Peyer's patch (tissue), 4 donors: ENCODE measurements around the gene FMNL2. TPM values are rescaled to one million over a fixed set of nuclear protein-coding genes. Genes with fewer than 3 reads are reported as not detected.
A peak's percentile ranks its signal among the peaks of the same experiment; 100 is the strongest.

Source experiments
- DNase-seq, 3 donors: peaks; one replicate each; pipeline ENCODE4 v3.0.0-alpha.2; 2017 to 2019
- H3K27ac ChIP-seq, 4 donors: fragments of 200-600 bp; sonication (generic); one replicate each; pipeline ENCODE4 v1.5.1; 2016 to 2019
- H3K27me3 ChIP-seq, 2 donors: fragments of 200-600 bp; sonication (generic); one replicate each; pipeline ENCODE4 v1.5.1; 2019
- H3K36me3 ChIP-seq, 3 donors: fragments of 200-600 bp; sonication (generic); one replicate each; pipeline ENCODE4 v1.5.1; 2016 to 2019
- H3K4me1 ChIP-seq, 4 donors: fragments of 200-600 bp; sonication (generic); one replicate each; pipeline ENCODE4 v1.5.1; 2016 to 2019
- H3K4me3 ChIP-seq, 4 donors: fragments of 200-600 bp; sonication (generic); 1 replicate in 3 of 4; 2 replicates in 1 of 4; pipeline ENCODE4 v1.5.1; 2016 to 2019; ENCODE audit warnings: mild to moderate bottlenecking in 1 of 4
- H3K9me3 ChIP-seq, 4 donors: fragments of 200-600 bp; sonication (generic); one replicate each; pipeline ENCODE4 v1.5.1; 2016 to 2019; ENCODE audit warnings: mild to moderate bottlenecking in 1 of 4
- POLR2A ChIP-seq, 2 donors: fragments of 450-650 bp; IDR thresholded peaks; one replicate each; pipeline ENCODE4 v1.5.1; 2017; ENCODE audit warnings: antibody characterized with exemption in 2 of 2, mild to moderate bottlenecking in 2 of 2, moderate library complexity in 2 of 2
- total RNA-seq, 4 donors: library from RNA; depleted of rRNA; stranded (reverse); fragments of >200 nt; gene quantifications; one replicate each; pipeline ENCODE4 v1.1.0, GENCODE V29; 2016
- TF ChIP-seq, protein P1 (sequence below), 6 experiments: fragments of 450-650 bp in 4 of 6; fragments of 200-600 bp in 2 of 6; sonication (generic) in 1 of 6; IDR thresholded peaks; one replicate each; pipeline ENCODE4 v1.5.1; 2017 to 2019; ENCODE audit warnings: antibody characterized with exemption in 6 of 6, mild to moderate bottlenecking in 3 of 6, moderate library complexity in 1 of 6

The FMNL2 gene
- total RNA-seq, 4 donors from 2014 or later = 7.5 to 52.0 (median 17.1) TPM

- H3K4me1 ChIP-seq = peaks cover 0 to 7% (median 0%) of the 10 kb centered on the region in 4 donors
- no peak overlapping the region for H3K4me3 ChIP-seq
- H3K36me3 ChIP-seq = no peaks in the 10 kb centered on the region
- TF ChIP-seq, protein P1, sequence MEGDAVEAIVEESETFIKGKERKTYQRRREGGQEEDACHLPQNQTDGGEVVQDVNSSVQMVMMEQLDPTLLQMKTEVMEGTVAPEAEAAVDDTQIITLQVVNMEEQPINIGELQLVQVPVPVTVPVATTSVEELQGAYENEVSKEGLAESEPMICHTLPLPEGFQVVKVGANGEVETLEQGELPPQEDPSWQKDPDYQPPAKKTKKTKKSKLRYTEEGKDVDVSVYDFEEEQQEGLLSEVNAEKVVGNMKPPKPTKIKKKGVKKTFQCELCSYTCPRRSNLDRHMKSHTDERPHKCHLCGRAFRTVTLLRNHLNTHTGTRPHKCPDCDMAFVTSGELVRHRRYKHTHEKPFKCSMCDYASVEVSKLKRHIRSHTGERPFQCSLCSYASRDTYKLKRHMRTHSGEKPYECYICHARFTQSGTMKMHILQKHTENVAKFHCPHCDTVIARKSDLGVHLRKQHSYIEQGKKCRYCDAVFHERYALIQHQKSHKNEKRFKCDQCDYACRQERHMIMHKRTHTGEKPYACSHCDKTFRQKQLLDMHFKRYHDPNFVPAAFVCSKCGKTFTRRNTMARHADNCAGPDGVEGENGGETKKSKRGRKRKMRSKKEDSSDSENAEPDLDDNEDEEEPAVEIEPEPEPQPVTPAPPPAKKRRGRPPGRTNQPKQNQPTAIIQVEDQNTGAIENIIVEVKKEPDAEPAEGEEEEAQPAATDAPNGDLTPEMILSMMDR (IDR thresholded peaks at IDR 0.05) = no peak
- TF ChIP-seq POLR2A (IDR thresholded peaks at IDR 0.05) = no peak
- no peaks in the 10 kb centered on the region for H3K9me3 ChIP-seq
- no peaks in the 10 kb centered on the region for H3K27me3 ChIP-seq
- DNase-seq = no peak
- H3K27ac ChIP-seq = no peak overlapping the region
These were observed 148.5 kb downstream of the FMNL2 start for GRCh38 chr2:152483276-152484063.

DNA sequence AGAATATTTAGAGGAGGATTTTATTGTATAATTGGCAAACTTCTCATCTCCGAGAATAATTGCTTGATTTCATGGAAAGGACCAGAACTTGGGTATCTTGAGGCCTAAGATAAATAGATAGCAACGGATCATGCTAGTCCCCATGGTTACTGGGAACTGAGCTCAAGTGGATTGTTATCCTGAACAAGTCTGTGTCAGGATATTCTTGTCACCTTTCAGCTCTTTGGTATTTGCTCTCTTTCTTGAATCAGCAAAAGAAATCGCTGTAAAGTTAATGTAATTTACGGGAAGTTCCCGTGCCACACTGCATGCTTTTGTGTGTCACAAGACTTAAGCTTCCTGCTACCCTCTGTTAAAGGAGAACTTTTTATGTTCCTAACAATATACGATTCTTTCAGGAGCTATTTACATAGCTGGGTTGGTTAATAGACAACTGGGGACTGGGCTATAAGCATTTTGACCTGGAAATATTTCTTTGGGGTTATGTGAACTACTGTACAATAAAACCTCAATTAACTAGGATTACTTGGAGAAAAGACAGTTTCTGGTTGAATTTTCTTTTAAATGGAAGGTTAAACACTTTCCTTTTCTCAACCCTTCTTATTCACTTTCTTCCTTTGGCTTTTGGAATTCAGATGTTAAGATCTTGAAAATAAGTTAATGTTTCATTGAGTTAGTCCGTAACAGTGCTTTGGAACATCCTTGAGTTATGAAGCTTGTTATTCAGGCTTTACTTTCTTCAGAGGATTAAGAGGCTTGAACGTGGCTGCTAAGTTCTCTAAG, 151.2 kb downstream of the FMNL2 start:
- no peak overlapping the region for H3K4me3 ChIP-seq
- H3K4me1 ChIP-seq = peaks cover 0 to 14% (median 0%) of the 10 kb centered on the region in 4 donors

DNA sequence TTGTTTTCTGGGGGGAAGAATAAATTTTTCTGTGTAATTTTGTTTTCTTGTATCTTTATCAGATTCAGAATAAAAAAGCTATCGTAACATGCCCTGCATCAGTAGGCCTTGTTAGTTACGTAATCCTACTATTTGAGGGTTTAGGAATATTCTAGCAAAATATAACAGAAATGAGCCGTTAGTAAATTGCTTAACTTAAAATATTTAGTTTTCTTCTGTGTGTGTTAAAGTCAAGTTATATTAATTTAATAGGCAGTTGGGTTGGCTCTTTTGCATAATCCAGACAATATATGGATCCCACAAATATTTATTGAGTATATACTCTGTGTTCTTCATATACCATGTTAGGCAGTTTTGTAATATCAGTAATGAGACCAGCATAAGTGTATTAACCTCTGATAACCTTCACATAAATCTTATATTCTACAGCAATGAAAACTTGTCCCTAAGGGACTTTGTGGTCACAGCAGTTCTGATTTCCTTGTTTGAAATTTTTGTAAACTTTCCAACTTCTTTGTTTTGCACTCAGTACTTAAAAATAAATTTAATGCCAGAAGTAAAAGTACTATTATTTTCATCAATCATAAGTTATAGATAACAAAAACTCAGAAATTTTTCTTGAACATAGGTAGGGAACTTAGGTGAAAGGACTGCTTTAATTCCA, 151.9 kb downstream of the FMNL2 start:
- Histone ChIP-seq H3K9me3 (no peaks in the 10 kb centered on the region), H3K27ac (no peak overlapping the region), H3K27me3 (no peaks in the 10 kb centered on the region), H3K36me3 (no peaks in the 10 kb centered on the region), H3K4me1 (peaks cover 0 to 14% (median 0%) of the 10 kb centered on the region in 4 donors), H3K4me3 (no peak overlapping the region)
- TF ChIP-seq, protein P1 (IDR thresholded peaks at IDR 0.05) = no peak
- DNase-seq = no peak

More for the DNA sequence above, 151.2 kb downstream of the FMNL2 start:
- TF ChIP-seq, protein P1 (IDR thresholded peaks at IDR 0.05) = no peak
- TF ChIP-seq POLR2A (IDR thresholded peaks at IDR 0.05) = no peak
- H3K27ac ChIP-seq = peak overlapping the region in 1 of 4 donors; percentile 49
- DNase-seq = no peak
- no peaks in the 10 kb centered on the region for H3K9me3 ChIP-seq
- H3K27me3 ChIP-seq = no peaks in the 10 kb centered on the region
- H3K36me3 ChIP-seq = no peaks in the 10 kb centered on the region

GRCh38 chr2:152488075-152488474, 153.1 kb downstream of the FMNL2 start:
- H3K27me3 ChIP-seq = no peaks in the 10 kb centered on the region
- no peaks in the 10 kb centered on the region for H3K9me3 ChIP-seq
- TF ChIP-seq POLR2A (IDR thresholded peaks at IDR 0.05) = no peak
- TF ChIP-seq, protein P1 (IDR thresholded peaks at IDR 0.05) = no peak
- no peak for DNase-seq
- no peak overlapping the region for H3K4me3 ChIP-seq
- no peaks in the 10 kb centered on the region for H3K36me3 ChIP-seq
- H3K4me1 ChIP-seq = peaks cover 0 to 14% (median 0%) of the 10 kb centered on the region in 4 donors
- no peak overlapping the region for H3K27ac ChIP-seq

- H3K27ac ChIP-seq = no peak overlapping the region
- H3K27me3 ChIP-seq = no peaks in the 10 kb centered on the region
- H3K9me3 ChIP-seq = no peaks in the 10 kb centered on the region
- no peak overlapping the region for H3K4me3 ChIP-seq
- no peaks in the 10 kb centered on the region for H3K36me3 ChIP-seq
- TF ChIP-seq POLR2A (IDR thresholded peaks at IDR 0.05) = no peak
- TF ChIP-seq, protein P1 (IDR thresholded peaks at IDR 0.05) = no peak
- no peak for DNase-seq
- H3K4me1 ChIP-seq = peaks cover 0 to 14% (median 0%) of the 10 kb centered on the region in 4 donors
These were observed 154.4 kb downstream of the FMNL2 start for GRCh38 chr2:152489364-152489763.
